GM21528 (cell line): Measurements from ENCODE around the gene GOLGA8R.
"Not testable (repeated sequence)": the region's sequence is repeated elsewhere in the genome, so short reads cannot be mapped to it uniquely, and the experiment has no call there.

Source experiments
- ATAC-seq: cut with Tn5 transposase; IDR thresholded peaks from one replicate; pipeline ENCODE4 v1.9.1; 2021; ENCODE audit warnings: mild to moderate bottlenecking, moderate library complexity; ENCODE audit not compliant: unreplicated experiment, low FRiP score

GOLGA8R gene

GRCh38 chr15:30414160-30414559 lies at the start of gene GOLGA8R:
Gene GOLGA8R (minus strand): TSS chr15:30414260. CDS start chr15:30414162, 98 bp downstream.
- not testable (repeated sequence) for ATAC-seq

- ATAC-seq, result not testable (repeated sequence)
Measured at GRCh38 chr15:30463849-30464248, 49.8 kb upstream of the GOLGA8R start.

- not testable (repeated sequence) for ATAC-seq
Measured at GRCh38 chr15:30462176-30462575, 48.1 kb upstream of the GOLGA8R start.

GRCh38 chr15:30452702-30453101 lies 38.6 kb upstream of the GOLGA8R start:
- not testable (repeated sequence) for ATAC-seq

GRCh38 chr15:30438348-30438747 lies 24.3 kb upstream of the GOLGA8R start:
- not testable (repeated sequence) for ATAC-seq

GRCh38 chr15:30435878-30436277 lies 21.8 kb upstream of the GOLGA8R start:
- not testable (repeated sequence) for ATAC-seq

- ATAC-seq, result not testable (repeated sequence)
Measured at GRCh38 chr15:30420723-30421122, 6.7 kb upstream of the GOLGA8R start.

- ATAC-seq, result not testable (repeated sequence)
Measured at GRCh38 chr15:30407636-30408035, 6.4 kb downstream of the GOLGA8R start.

GRCh38 chr15:30398988-30399387 lies 15.1 kb downstream of the GOLGA8R start:
- not testable (repeated sequence) for ATAC-seq

- ATAC-seq, result not testable (repeated sequence)
Measured at GRCh38 chr15:30393664-30393991, 20.4 kb downstream of the GOLGA8R start.

GRCh38 chr15:30392766-30393663 lies 21.0 kb downstream of the GOLGA8R start, which contains the start of gene CHRFAM7A:
Gene CHRFAM7A (minus strand): TSS chr15:30393540. CDS start chr15:30383351, 10,189 bp downstream.
- not testable (repeated sequence) for ATAC-seq

- ATAC-seq, result not testable (repeated sequence)
Measured at GRCh38 chr15:30386318-30386887, 27.7 kb downstream of the GOLGA8R start.

- not testable (repeated sequence) for ATAC-seq
Measured at GRCh38 chr15:30377082-30377413, 37.0 kb downstream of the GOLGA8R start.

- not testable (repeated sequence) for ATAC-seq
Measured at GRCh38 chr15:30376375-30377081, 37.5 kb downstream of the GOLGA8R start.

GRCh38 chr15:30375872-30376271 lies 38.2 kb downstream of the GOLGA8R start:
- ATAC-seq, result not testable (repeated sequence)

GRCh38 chr15:30374862-30375261 lies 39.2 kb downstream of the GOLGA8R start:
- not testable (repeated sequence) for ATAC-seq

GRCh38 chr15:30368271-30368670 lies 45.8 kb downstream of the GOLGA8R start:
- not testable (repeated sequence) for ATAC-seq

GRCh38 chr15:30367246-30367645 lies 46.8 kb downstream of the GOLGA8R start:
- not testable (repeated sequence) for ATAC-seq

- ATAC-seq, result not testable (repeated sequence)
Measured at GRCh38 chr15:30361404-30361803, 52.7 kb downstream of the GOLGA8R start.

GRCh38 chr15:30360990-30361389 lies 53.1 kb downstream of the GOLGA8R start:
- ATAC-seq, result not testable (repeated sequence)

GRCh38 chr15:30355043-30355442 lies 59.0 kb downstream of the GOLGA8R start:
- not testable (repeated sequence) for ATAC-seq
